OCI-LY7 (cell line): ENCODE results near the gene HOGA1. TPM values are rescaled to one million over a fixed set of nuclear protein-coding genes. Genes with fewer than 3 reads are reported as not detected.
"Not testable (repeated sequence)": the region's sequence is repeated elsewhere in the genome, so short reads cannot be mapped to it uniquely, and the experiment has no call there.

ENCODE experiments used
- BruUV-seq: library from RNA; stranded (reverse); fragments of 400-500 nt; replicated peaks from 2 replicates; lab custom pipeline; 2021; lab: Mats Ljungman, UMichigan
- CTCF ChIA-PET: fragments of 300-600 bp; sonication (Branson Sonifier 250); formaldehyde crosslinking; loops from one replicate; lab custom pipeline; 2022; ENCODE audit warnings: antibody characterized with exemption; ENCODE audit not compliant: unreplicated experiment; lab: Charles Lee
- POLR2A ChIA-PET: fragments of 300-600 bp; sonication (Branson Sonifier 250); formaldehyde crosslinking; loops from one replicate; lab custom pipeline; 2022; ENCODE audit warnings: antibody characterized with exemption; lab: Charles Lee
- DNase-seq: peaks from one replicate; pipeline ENCODE4 v3.0.0-alpha.2; 2015; ENCODE audit warnings: low spot score
- H2AFZ ChIP-seq: fragments of 200-600 bp; sonication (generic), shearing (Covaris generic); 2 replicates; pipeline ENCODE4 v1.6.1; 2014; ENCODE audit warnings: mild to moderate bottlenecking, antibody characterized with exemption, low read length, moderate library complexity
- H3K27ac ChIP-seq: fragments of 200-600 bp; sonication (generic); 2 replicates; pipeline ENCODE4 v1.5.1; 2014; ENCODE audit warnings: mixed run types, low read depth, mild to moderate bottlenecking, moderate library complexity, low read length, inconsistent platforms; ENCODE audit not compliant: poor library complexity, severe bottlenecking
- H3K36me3 ChIP-seq: fragments of 200-600 bp; sonication (generic); 2 replicates; pipeline ENCODE4 v1.6.1; 2014; ENCODE audit warnings: mild to moderate bottlenecking, antibody characterized with exemption, low read length, moderate library complexity, mixed read lengths; ENCODE audit not compliant: insufficient read depth
- H3K4me1 ChIP-seq: fragments of 200-600 bp; sonication (generic); 2 replicates; pipeline ENCODE4 v1.5.1; 2014; ENCODE audit warnings: mild to moderate bottlenecking, low read length; ENCODE audit not compliant: insufficient read depth, poor library complexity, severe bottlenecking
- H3K4me2 ChIP-seq: fragments of 200-600 bp; sonication (generic); 2 replicates; pipeline ENCODE4 v1.6.1; 2014; ENCODE audit warnings: mild to moderate bottlenecking, low read length
- H3K4me3 ChIP-seq: fragments of 200-600 bp; sonication (generic); 2 replicates; pipeline ENCODE4 v1.5.1; 2014; ENCODE audit warnings: mild to moderate bottlenecking, low read depth, low read length; ENCODE audit not compliant: poor library complexity, severe bottlenecking
- H3K79me2 ChIP-seq: fragments of 200-600 bp; sonication (generic); 2 replicates; pipeline ENCODE4 v1.6.1; 2016; ENCODE audit warnings: low read depth, mild to moderate bottlenecking, low read length, moderate library complexity, mixed read lengths; ENCODE audit not compliant: insufficient read depth
- H3K9me2 ChIP-seq: fragments of 200-600 bp; sonication (generic); 2 replicates; pipeline ENCODE4 v1.6.1; 2016; ENCODE audit warnings: mild to moderate bottlenecking, low read length, mixed read lengths; ENCODE audit not compliant: insufficient read depth
- H3K9me3 ChIP-seq: fragments of 200-600 bp; sonication (generic); 2 replicates; pipeline ENCODE4 v1.6.1; 2014; ENCODE audit warnings: mild to moderate bottlenecking, mixed run types, low read length, mixed read lengths
- H4K20me1 ChIP-seq: fragments of 200-600 bp; sonication (generic); 2 replicates; pipeline ENCODE4 v1.6.1; 2014; ENCODE audit warnings: mild to moderate bottlenecking, antibody characterized with exemption, low read length, moderate library complexity, mixed read lengths; ENCODE audit not compliant: insufficient read depth
- CTCF ChIP-seq: fragments of 200-600 bp; sonication (generic); conservative IDR thresholded peaks from 2 replicates; pipeline ENCODE4 v1.5.1; 2014; ENCODE audit warnings: mild to moderate bottlenecking, antibody characterized with exemption, low read length, moderate library complexity, mixed read lengths
- EZH2phosphoT487 ChIP-seq: fragments of 200-600 bp; sonication (generic); IDR thresholded peaks from 2 replicates; pipeline ENCODE4 v1.6.1; 2018; ENCODE audit warnings: low read depth, borderline replicate concordance, mild to moderate bottlenecking, mixed run types, antibody characterized with exemption, low read length, moderate library complexity, mixed read lengths
- intact Hi-C: fragments of 100-400 bp; cut with micrococcal nuclease; formaldehyde crosslinking; loops from one replicate; pipeline ENCODE4 v1.10.0; 2022; ENCODE audit not compliant: unreplicated experiment
- total RNA-seq, 2 experiments: library from RNA; depleted of rRNA in 1 of 2; stranded (reverse); fragments of >200 nt in 1 of 2; shearing (Covaris generic) in 1 of 2; gene quantifications; 2 replicates each; pipeline ENCODE4 v1.2.3, GENCODE V29; 2014 to 2022

HOGA1 gene
- total RNA-seq, 2 experiments from 2014 or later: 0.25 TPM; not detected in 1

- no peak overlapping the region for H3K4me2 ChIP-seq
Observed at GRCh38 chr10:97574374-97575126, 9.6 kb upstream of the HOGA1 start.

GRCh38 chr10:97575127-97575668, 9.0 kb upstream of the HOGA1 start:
- no peak for TF ChIP-seq CTCF
- TF ChIP-seq EZH2phosphoT487: no peak
- H2AFZ ChIP-seq: no peak overlapping the region
- no peak for DNase-seq
- no peaks in the 10 kb centered on the region for H4K20me1 ChIP-seq
- no TSS peak for BruUV-seq
- intact Hi-C loops: no loop called here
- H3K9me2 ChIP-seq: no peaks in the 10 kb centered on the region
- H3K4me2 ChIP-seq: no peak overlapping the region
- no peaks in the 10 kb centered on the region for H3K79me2 ChIP-seq
- H3K36me3 ChIP-seq: no peaks in the 10 kb centered on the region
- CTCF ChIA-PET: no interaction called here
- H3K4me3 ChIP-seq: no peak overlapping the region
- POLR2A ChIA-PET: interaction anchor here (1.0 kb wide), 1 partner anchor 22 kb away, joined by 3 read pairs; no protein-coding TSS in a partner anchor
- no peaks in the 10 kb centered on the region for H3K4me1 ChIP-seq
- H3K27ac ChIP-seq: no peak overlapping the region
- H3K9me3 ChIP-seq: no peaks in the 10 kb centered on the region

More at GRCh38 chr10:97574374-97575126, 9.6 kb upstream of the HOGA1 start:
- DNase-seq: no peak
- intact Hi-C loops: loop anchor here (5.0 kb wide), 1 partner anchor 158 kb away; no protein-coding TSS in a partner anchor
- TF ChIP-seq EZH2phosphoT487 (no peak), CTCF (no peak)
- POLR2A ChIA-PET: no interaction called here
- Histone ChIP-seq H3K4me1 (no peaks in the 10 kb centered on the region), H3K36me3 (no peaks in the 10 kb centered on the region), H3K79me2 (no peaks in the 10 kb centered on the region), H3K4me3 (no peak overlapping the region), H3K27ac (no peak overlapping the region), H3K9me2 (no peaks in the 10 kb centered on the region), H3K9me3 (no peaks in the 10 kb centered on the region), H4K20me1 (no peaks in the 10 kb centered on the region), H2AFZ (no peak overlapping the region)
- CTCF ChIA-PET: no interaction called here
- no TSS peak for BruUV-seq

GRCh38 chr10:97576487-97576886, 7.7 kb upstream of the HOGA1 start:
- H3K27ac ChIP-seq, BruUV-seq, H3K79me2 ChIP-seq, DNase-seq, H3K9me2 ChIP-seq, H4K20me1 ChIP-seq, CTCF ChIA-PET, H3K4me2 ChIP-seq, H3K36me3 ChIP-seq, H3K4me3 ChIP-seq, H3K9me3 ChIP-seq, H2AFZ ChIP-seq, intact Hi-C loops, H3K4me1 ChIP-seq: not testable (repeated sequence)
- POLR2A ChIA-PET: interaction anchor here (0.9 kb wide), 1 partner anchor 29 kb away, joined by 4 read pairs; no protein-coding TSS in a partner anchor
